NCI-H2196 treated with DMSO at 0.1 percent for 48 hours (cell line): ENCODE data around the gene PPM1H.
"Not testable (repeated sequence)": the region's sequence is repeated elsewhere in the genome, so short reads cannot be mapped to it uniquely, and the experiment has no call there.

ENCODE experiments used
- DNase-seq: peaks from one replicate; lab custom pipeline; 2025; ENCODE audit not compliant: unreplicated experiment; lab: John Stamatoyannopoulos, UW

PPM1H gene

DNA sequence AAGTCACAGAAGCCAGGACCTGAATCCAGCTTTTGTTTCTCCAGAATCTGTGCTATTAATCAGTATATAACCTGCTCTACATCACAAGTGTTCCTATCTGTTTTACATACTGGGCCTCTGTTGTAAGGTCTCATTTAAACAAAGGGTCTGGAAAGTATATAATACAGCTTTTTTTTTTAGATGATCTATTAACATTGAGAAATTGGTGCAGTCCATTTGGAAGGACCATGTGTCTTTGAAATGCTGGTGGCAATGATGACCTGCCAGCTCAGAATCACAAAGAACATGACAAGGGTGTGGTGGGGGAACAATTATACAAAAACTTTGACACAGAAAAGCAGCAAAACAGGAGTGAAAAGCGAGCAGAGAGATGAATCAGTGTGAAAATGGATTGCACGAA lies 164.6 kb downstream of the PPM1H start:
- no peak for DNase-seq

DNA sequence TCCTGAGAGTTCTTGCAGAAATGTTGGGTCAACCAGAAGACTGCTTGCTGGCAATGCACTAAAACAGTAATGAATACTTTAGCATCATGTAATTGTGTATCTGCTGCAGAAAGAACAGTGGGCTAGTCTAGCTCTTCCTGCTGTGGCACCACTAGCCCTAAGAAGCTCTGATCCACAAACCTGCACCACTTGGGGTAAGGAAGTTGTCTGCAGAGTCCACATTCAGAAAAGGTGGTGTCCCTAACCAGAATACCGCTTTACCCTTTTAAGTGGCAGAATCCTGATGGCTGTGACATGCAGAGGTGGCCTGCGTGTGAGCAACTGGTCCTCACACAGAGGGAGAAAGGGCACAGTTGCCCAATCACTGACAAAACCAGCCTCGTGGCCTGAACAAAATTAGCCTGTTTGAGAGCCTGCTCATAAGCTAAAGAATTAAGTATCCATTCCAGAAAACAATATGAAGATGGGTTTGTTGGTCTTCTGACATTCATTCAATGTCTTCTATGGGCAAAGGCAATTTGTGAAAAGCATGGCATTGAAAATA lies 165.8 kb downstream of the PPM1H start:
- no peak for DNase-seq

DNA sequence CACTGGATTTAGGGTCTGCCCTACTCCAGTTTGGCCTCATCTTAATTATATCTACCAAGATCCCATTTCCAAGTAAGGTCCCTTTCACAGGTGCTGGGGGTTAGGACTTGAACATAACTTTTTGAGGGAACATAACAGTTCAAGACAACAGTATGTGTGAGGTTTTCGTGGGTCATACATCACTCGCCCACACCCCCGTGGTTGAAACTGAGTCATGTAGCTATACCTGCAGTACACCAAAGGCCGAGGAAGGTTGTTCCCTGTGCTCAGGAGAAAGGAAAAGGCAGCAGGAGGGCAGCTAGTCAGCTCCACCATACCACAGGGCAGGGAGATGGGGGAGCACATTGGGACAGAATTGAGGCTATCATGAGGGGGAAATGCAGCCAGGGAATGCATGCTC lies 167.0 kb downstream of the PPM1H start:
- no peak for DNase-seq

DNA sequence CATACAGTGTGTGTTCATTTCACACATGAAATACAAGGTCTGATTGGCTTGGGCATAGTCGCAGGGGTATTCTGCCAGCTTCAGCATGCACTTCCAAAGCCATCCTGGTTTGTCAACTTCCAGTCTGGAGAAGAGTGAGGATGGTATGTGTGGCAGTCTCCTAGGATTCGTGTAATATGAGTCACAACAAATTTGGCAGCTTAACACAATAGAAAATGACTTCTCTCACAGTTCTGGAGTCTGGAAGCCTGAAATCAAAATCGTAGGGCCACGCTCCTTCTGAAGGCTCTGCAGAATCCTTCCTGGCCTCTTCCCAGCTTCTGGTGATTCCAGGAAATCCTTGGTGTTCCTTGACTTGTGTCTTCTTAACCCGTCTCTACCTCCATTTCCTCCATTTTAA lies 167.5 kb downstream of the PPM1H start:
- DNase-seq: no peak

DNA sequence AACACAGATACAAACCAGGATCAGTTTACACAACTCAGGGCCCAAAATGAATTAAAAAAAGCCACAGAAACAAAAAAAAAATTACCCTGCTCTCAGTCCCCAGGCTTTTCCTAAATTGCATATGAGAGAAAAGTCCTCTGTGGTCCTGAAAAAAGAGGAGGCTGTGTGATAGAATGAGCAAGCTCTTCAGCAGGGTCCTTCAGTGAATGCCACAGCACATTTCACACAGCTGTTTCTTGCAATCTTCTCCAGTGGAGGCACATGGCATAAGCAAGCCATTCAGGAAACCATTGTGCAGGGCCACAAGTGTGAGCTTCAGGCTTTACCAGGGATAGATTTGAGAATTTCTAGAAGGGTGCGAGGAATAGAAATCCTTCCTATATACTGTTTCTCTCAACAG lies 168.5 kb downstream of the PPM1H start:
- no peak for DNase-seq

- no peak for DNase-seq
Measured at GRCh38 chr12:62763861-62764645, 170.9 kb downstream of the PPM1H start.

GRCh38 chr12:62763312-62763711 lies 171.6 kb downstream of the PPM1H start:
- DNase-seq: no peak

GRCh38 chr12:62762645-62763044 lies 172.3 kb downstream of the PPM1H start:
- no peak for DNase-seq

DNA sequence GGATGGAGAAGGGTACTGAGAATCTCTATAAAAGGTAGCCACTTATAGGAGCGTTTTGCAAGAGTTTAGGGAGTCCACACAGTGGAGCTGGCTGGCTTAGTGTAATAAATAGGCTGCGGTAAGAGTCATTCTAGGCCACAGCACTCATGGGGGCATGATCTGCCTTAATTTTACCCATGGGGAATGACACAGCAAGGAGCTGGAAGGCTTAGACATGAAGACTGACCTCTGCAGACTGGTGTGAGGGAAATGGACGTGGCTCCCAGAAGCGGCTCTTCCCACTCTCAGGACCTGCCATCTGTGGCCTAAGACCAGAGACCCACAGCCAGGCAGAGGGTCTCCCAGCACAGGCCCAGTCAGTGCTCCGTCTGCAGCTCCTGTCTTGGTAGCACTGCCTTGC lies 173.3 kb downstream of the PPM1H start:
- no peak for DNase-seq

- no peak for DNase-seq
Measured at GRCh38 chr12:62760779-62761178, 174.2 kb downstream of the PPM1H start.

- DNase-seq: not testable (repeated sequence)
Measured at GRCh38 chr12:62760341-62760740, 174.6 kb downstream of the PPM1H start.

DNA sequence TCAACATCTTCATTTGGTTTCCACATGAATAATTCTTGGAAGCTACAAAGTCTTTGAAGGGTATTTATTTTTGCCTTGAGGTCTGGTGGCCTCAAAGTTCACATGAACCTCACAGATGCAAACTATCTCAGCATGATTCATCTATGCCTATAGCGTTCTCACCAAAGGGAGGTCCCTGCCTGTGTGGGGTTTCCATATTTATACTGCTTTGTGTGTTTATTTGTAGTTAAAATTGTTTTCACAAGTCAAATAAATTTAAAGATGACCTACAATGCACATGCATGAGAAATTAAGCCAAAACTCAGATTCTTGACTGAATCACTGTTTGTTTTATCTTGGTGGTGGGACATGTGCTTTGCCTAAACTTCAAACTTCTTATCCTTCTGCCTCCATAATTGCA lies 176.7 kb downstream of the PPM1H start:
- no peak for DNase-seq

DNA sequence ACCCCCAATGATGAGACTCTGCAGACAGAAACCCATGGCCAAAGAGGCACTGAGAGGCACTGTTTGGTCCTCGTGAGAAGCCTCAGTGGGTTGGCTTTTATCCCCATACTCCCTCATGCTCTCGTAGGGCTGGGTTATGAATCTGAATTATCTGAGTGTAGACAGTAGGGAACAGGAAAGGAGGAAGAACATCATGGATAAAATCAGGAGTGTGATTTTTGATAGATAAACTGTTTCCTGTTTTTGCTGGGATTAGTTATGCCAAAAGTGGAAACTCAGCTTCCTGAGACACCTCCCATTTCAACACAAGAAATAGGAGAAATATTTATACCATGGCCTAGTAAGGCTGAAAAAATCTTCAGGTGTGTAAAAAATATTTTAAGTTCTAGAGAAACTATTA lies 177.9 kb downstream of the PPM1H start:
- no peak for DNase-seq

- DNase-seq: no peak
Measured at GRCh38 chr12:62754706-62755105, 180.2 kb downstream of the PPM1H start.

GRCh38 chr12:62751810-62752155 lies 183.2 kb downstream of the PPM1H start:
- DNase-seq: no peak

GRCh38 chr12:62750941-62751809 lies 183.8 kb downstream of the PPM1H start:
- DNase-seq: no peak

DNA sequence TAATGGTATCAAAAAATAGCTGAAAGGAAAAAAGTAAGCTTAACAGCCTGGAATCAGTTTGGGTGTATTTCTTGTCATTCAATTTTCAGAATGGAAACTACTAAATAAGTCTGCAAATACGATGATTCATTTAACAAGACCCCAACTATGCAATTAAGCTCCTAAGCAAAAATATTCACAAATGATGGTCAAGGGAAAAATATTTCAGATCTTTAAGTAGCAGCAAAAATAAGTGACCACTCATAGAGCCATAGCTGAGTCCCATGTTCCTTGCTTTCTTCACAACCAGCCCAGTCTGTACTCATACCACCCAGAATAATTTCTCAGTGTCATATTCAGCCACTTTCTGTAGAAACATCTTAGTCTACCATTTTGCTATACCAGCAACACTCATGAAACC lies 185.4 kb downstream of the PPM1H start:
- DNase-seq: no peak

DNA sequence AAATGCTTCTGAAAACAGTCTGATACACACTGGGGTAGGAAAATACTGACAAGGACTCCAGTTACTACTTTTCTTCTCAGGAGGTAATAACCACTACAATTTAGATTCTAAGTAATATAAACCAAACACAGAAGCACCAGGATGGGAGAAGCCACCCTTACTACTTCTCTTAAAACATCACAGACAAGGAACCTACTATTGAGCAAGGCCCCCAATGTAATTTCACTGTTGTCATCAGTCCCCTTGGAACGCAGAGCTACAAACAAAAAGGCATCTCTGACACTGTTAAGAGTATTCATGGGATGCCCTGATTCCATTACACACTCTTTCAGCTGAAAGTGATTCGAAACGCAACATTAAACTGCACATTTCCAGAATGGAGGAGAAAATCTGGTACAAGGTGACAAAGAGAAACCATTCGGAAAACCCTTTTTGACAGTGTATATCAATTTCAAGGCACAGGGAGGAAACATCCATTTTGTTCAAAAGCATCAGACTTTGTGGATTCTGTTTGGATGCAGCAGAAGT lies 185.9 kb downstream of the PPM1H start:
- no peak for DNase-seq

GRCh38 chr12:62744551-62744950 lies 190.4 kb downstream of the PPM1H start:
- no peak for DNase-seq

GRCh38 chr12:62739266-62740015 lies 195.5 kb downstream of the PPM1H start:
- no peak for DNase-seq

GRCh38 chr12:62738616-62739015 lies 196.3 kb downstream of the PPM1H start:
- DNase-seq: no peak
